ENCODE data around the gene ZNF638.
"Not testable (repeated sequence)": the region's sequence is repeated elsewhere in the genome, so short reads cannot be mapped to it uniquely, and the experiment has no call there.

ZNF638 gene

GRCh38 chr2:71331581-71332434 lies at the start of gene ZNF638:
Gene ZNF638 (plus strand): TSS chr2:71331782. CDS start chr2:71348955, 17,173 bp downstream.
- peak; percentile 93 for DNase-seq

GRCh38 chr2:71281950-71282349 lies 49.6 kb upstream of the ZNF638 start:
- no peak for DNase-seq

DNA sequence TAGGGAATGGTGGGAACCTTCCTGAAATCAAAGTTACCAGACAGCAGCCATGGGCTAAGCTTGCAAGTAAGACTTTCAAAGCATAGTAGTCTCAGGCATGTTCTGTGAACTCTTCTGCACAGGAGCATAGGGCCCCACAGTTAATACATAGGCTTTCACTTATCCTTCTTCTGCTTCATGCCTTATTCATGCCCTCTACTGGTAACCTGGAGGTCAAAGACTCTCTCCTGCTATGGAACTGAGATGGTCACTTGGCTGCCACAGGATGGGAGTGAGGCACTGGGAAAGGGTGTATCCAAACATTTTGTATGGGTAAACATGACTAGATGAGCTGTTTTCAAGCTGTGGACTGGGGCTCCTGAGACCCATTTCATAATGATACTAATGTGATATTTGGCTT lies 49.1 kb upstream of the ZNF638 start:
- no peak for DNase-seq

DNA sequence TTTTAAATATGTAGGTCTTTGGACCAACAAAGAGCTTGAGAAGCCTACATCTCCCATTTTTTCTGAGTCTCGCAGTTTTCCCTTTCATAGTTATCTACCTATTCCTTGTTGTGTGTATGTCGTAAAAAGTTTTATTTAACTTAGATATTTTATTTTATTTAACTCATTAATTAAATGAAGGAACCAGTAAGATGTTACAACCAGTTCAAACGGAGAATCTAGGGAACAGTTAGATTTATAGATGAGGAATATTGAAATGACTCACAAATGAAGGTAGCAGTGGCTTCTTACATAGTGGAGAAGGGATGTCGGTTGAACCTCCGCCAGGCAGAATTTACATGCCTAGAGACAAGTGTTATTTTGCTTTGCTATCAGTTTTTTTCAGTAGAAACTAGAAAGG lies 48.5 kb upstream of the ZNF638 start:
- DNase-seq = no peak

DNA sequence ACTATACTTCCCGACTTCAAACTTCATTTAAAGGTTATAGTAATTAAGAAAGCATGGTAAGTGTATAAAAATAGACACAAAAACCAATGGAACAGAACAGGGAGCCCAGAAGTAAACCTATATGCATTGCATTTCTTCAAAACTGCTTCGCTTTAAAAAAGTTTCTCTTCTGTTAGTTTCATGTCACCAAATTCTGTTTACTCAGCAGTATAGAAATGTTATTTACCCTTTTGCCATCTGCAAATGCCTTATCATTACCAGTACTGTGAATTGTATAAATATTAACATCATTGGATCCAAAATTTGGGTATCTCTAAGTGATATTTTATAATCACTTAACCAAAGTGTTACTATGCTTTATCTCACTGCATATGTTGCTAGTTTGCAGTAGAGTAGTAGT lies 45.9 kb upstream of the ZNF638 start:
- DNase-seq = no peak

DNA sequence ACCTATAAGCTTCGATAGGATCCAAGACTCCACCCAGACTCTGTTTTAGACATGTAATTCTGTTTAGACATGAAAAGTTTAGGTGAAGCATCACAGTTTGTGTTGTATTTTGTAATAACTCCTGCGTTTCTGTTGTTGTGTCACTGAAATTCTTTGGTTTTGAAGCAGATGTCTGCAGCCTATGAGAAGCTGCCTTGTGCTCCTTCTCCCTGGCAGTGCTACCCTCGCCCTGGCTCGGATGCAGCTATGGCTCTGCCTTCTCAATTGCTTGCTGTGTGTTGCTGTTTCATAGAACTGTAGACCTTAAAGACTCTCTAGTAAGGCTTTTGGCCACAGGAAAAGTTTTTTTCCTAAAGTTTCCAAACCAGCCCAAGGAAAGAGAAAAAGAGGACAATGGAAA lies 40.2 kb upstream of the ZNF638 start:
- DNase-seq = no peak

GRCh38 chr2:71292159-71292558 lies 39.4 kb upstream of the ZNF638 start:
- no peak for DNase-seq

- no peak for DNase-seq
Observed at GRCh38 chr2:71298914-71299313, 32.7 kb upstream of the ZNF638 start.

- no peak for DNase-seq
Observed at GRCh38 chr2:71299507-71299906, 32.1 kb upstream of the ZNF638 start.

- no peak for DNase-seq
Observed at GRCh38 chr2:71303849-71304248, 27.7 kb upstream of the ZNF638 start.

DNA sequence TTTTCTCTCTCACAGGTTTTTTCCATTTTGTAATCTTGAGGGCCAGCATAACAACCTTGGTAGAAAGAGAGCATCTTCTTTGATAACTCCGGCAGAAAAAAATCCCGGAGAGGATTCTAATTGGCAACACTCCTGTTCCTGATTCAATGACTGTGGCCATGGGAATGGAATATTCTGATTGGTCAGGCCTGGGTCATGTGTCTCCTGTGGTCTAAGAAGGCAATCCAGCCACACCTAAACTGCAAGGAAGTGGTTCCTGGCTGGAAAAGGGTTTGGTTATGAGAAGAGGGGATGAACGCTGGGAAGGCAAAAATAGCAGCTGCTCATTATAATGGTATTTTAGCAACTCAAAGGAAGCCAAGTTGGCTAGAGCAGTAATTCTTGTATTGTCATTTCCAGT lies 24.8 kb upstream of the ZNF638 start:
- DNase-seq = no peak

GRCh38 chr2:71313016-71313766 lies 18.4 kb upstream of the ZNF638 start:
- no peak for DNase-seq

- DNase-seq = no peak
Observed at GRCh38 chr2:71317060-71317459, 14.5 kb upstream of the ZNF638 start.

DNA sequence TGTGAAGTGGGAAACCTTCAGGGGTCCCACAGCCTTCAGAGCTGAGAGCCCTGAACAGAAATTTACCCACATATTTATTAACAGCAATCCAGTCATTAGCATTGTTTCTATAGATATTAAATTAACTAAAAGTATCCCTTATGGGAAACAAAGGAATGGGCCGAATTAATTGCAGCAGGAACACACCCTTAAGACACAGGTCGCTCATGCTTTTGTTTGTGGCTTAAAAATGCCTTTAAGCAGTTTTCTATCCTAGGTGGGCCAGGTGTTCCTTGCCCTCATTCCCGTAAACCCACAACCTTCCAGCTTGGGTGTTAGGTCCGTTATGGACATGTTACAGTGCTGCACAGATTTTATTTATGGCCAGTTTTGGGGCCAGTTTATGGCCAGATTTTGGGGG lies 13.7 kb upstream of the ZNF638 start:
- not testable (repeated sequence) for DNase-seq

- DNase-seq = no peak
Observed at GRCh38 chr2:71323386-71323785, 8.2 kb upstream of the ZNF638 start.

GRCh38 chr2:71326968-71327367 lies 4.6 kb upstream of the ZNF638 start:
- DNase-seq = no peak

- no peak for DNase-seq
Observed at GRCh38 chr2:71327916-71328315, 3.7 kb upstream of the ZNF638 start.

- no peak for DNase-seq
Observed at GRCh38 chr2:71330155-71330554, 1.4 kb upstream of the ZNF638 start.

- no peak for DNase-seq
Observed at GRCh38 chr2:71330585-71331330, 824 bp upstream of the ZNF638 start.

- not testable (repeated sequence) for DNase-seq
Observed at GRCh38 chr2:71331331-71331580, 326 bp upstream of the ZNF638 start.

DNA sequence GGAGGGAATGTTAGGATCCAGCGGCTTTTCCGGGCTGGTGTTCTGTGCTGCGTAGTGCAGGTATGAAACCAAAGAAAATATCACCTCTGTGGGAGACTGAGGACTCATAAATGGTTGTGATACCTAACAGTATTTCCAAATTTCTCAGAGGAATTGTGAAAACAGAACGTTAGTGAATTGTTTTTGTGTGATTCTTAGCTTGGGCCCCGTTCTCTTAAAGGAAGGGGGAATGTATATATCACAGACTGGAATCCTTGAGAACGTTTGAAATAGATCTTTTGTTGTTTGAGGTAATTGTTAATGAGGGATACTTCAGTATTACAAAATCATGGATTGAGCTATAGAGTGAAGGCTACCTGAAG lies 834 bp downstream of the ZNF638 start:
- no peak for DNase-seq

DNA sequence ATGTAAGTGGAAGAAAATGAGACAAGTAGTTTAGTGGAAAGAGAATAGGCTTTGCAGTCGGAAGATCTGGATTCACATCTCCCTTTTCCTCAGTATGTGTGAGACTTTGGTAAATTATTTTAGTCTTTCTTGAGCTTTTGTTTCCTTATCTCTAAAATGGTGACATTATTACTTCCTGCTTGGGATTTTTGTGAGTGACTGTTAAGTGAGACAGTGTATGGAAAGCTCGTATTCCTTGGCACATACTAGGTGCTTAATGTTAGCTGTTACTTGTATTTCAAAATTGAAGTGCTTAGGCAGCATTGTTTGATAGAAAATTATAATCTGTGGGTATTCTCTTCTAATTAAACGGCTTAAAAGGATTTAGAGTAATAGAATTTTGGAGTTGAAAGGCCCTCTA lies 2.0 kb downstream of the ZNF638 start:
- no peak for DNase-seq

DNA sequence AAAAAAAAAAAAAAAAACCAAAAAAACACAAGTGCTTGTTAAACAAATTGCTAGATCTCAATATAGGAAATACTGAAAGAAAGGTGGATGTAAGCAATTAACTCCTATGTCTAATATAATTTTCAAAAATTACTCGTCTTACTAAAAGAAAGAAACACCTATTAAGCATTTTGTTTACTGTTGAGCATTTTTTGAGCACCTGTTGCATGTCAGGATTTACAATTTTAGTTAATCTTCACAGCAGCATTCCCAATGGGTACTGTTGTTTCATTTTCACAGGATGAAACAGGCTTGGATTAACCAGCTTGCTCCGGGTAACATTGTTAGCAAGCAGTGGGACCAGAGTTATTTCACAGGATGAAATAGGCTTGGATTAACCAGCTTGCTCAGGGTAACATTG lies 4.8 kb downstream of the ZNF638 start:
- DNase-seq = no peak

- DNase-seq = no peak
Observed at GRCh38 chr2:71336802-71337201, 5.2 kb downstream of the ZNF638 start.

All from stimulated activated CD4-positive, alpha-beta T cell treated with anti-CD3 and anti-CD28 coated beads, Interleukin-2, amount 100 ng/mL, for 24 hours (primary cell).